Measurements from ENCODE around the gene PILRA.

- TF ChIP-seq EP300 (IDR thresholded peaks at IDR 0.05; ENCODE audit: borderline replicate concordance in 1 of 2, control insufficient read depth in 1 of 2, low read depth in 2 of 2, low read length in 2 of 2), result peak; percentile 63 to 92; a peak in 2 of 4 replicates
- TF ChIP-seq, protein P1, sequence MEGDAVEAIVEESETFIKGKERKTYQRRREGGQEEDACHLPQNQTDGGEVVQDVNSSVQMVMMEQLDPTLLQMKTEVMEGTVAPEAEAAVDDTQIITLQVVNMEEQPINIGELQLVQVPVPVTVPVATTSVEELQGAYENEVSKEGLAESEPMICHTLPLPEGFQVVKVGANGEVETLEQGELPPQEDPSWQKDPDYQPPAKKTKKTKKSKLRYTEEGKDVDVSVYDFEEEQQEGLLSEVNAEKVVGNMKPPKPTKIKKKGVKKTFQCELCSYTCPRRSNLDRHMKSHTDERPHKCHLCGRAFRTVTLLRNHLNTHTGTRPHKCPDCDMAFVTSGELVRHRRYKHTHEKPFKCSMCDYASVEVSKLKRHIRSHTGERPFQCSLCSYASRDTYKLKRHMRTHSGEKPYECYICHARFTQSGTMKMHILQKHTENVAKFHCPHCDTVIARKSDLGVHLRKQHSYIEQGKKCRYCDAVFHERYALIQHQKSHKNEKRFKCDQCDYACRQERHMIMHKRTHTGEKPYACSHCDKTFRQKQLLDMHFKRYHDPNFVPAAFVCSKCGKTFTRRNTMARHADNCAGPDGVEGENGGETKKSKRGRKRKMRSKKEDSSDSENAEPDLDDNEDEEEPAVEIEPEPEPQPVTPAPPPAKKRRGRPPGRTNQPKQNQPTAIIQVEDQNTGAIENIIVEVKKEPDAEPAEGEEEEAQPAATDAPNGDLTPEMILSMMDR (IDR thresholded peaks at IDR 0.05 in 2 of 3, conservative IDR thresholded peaks at IDR 0.05 in 1 of 3; ENCODE audit: control insufficient read depth in 2 of 3, extremely low read depth in 1 of 3, insufficient read depth in 1 of 3, low read depth in 3 of 3, low read length in 3 of 3), result no peak
These were observed 23.2 kb downstream of the PILRA start for GRCh38 chr7:100396421-100396982.
